Duodenal mucosa (tissue), 2 donors: ENCODE data around the gene RASL10A.
"Not testable (repeated sequence)": the region's sequence is repeated elsewhere in the genome, so short reads cannot be mapped to it uniquely, and the experiment has no call there.

Source experiments
- H3K27ac ChIP-seq: one replicate; pipeline ENCODE4 v1.7.0; 2013; ENCODE audit warnings: low read depth, low read length
- H3K27me3 ChIP-seq, 2 donors: one replicate each; pipeline ENCODE4 v1.7.0; 2013; ENCODE audit warnings: low read length in 2 of 2, control low read depth in 1 of 2; ENCODE audit not compliant: insufficient read depth in 2 of 2, control insufficient read depth in 1 of 2
- H3K36me3 ChIP-seq, 2 donors: one replicate each; pipeline ENCODE4 v1.7.0; 2013; ENCODE audit warnings: low read length in 2 of 2, control low read depth in 1 of 2; ENCODE audit not compliant: insufficient read depth in 2 of 2, control insufficient read depth in 1 of 2
- H3K4me1 ChIP-seq, 2 donors: one replicate each; pipeline ENCODE4 v1.7.0; 2013; ENCODE audit warnings: low read length in 2 of 2, control low read depth in 1 of 2; ENCODE audit not compliant: insufficient read depth in 2 of 2, control insufficient read depth in 1 of 2
- H3K4me3 ChIP-seq, 2 donors: one replicate each; pipeline ENCODE4 v1.7.0; 2013; ENCODE audit warnings: low read length in 2 of 2, low read depth in 1 of 2
- H3K9ac ChIP-seq, 2 donors: one replicate each; pipeline ENCODE4 v1.7.0; 2013; ENCODE audit warnings: low read length in 2 of 2, low read depth in 1 of 2
- H3K9me3 ChIP-seq, 2 donors: one replicate each; pipeline ENCODE4 v1.7.0; 2013; ENCODE audit warnings: low read length in 2 of 2, control low read depth in 1 of 2; ENCODE audit not compliant: control insufficient read depth in 1 of 2

The RASL10A gene, protein sequence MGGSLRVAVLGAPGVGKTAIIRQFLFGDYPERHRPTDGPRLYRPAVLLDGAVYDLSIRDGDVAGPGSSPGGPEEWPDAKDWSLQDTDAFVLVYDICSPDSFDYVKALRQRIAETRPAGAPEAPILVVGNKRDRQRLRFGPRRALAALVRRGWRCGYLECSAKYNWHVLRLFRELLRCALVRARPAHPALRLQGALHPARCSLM

DNA sequence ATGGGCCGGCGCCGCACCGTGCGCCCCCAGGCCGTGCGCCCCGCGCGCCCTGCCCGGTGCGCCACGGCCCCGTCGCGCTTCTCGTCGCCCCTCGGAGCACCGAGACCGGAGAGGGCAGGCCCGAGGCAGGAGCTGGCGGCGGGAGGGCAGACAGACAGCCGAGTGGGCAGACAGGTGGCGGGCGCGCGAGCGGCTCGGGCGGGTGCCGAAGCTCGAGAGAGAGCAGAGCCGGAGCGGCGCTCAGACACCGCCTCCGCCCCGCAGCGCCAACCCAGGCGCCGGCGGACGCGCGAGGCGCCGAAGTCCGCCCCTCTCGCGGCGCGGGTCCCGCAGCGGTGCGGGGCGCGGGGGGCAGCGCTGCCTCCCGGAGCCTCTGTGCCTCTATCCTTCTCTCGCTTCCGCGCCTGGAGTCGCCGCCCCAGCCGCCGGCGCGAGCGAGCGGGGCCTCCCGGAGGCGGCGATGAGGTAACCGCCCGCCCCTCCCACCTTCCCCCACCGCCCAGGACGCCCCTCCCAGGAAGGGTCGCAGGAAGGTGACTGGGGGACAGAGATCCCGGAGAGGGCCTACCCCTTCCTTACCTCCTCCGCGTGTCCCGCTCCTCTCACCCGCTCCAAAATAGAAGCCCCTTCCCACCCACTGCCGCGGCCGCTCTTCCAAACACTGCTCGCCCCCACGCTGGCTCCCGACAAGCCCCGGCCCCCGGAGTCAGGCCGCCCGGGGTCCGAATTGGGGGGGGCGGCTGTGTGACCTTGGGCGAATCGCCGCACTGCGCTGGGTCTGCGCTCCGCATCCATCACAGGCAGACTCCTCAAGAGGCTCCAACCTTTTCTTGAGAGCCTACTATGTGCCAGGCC lies at the start of gene RASL10A:
TSS of gene RASL10A (minus strand) at position 412 of the 855 bp plus-strand sequence. CDS start 451 bp downstream, outside the sequence.
- H3K9me3 ChIP-seq, result no peaks in the 10 kb centered on the region
- H3K36me3 ChIP-seq, result no peaks in the 10 kb centered on the region
- H3K27me3 ChIP-seq, result peaks cover 10 to 17% of the 10 kb centered on the region in 2 donors
- H3K4me3 ChIP-seq, result peak within 1 kb of the TSS; percentile 22 to 35
- H3K4me1 ChIP-seq, result peaks cover 20 to 35% of the 10 kb centered on the region in 2 donors
- H3K9ac ChIP-seq, result no peak within 1 kb of the TSS
- H3K27ac ChIP-seq, result no peak within 1 kb of the TSS

DNA sequence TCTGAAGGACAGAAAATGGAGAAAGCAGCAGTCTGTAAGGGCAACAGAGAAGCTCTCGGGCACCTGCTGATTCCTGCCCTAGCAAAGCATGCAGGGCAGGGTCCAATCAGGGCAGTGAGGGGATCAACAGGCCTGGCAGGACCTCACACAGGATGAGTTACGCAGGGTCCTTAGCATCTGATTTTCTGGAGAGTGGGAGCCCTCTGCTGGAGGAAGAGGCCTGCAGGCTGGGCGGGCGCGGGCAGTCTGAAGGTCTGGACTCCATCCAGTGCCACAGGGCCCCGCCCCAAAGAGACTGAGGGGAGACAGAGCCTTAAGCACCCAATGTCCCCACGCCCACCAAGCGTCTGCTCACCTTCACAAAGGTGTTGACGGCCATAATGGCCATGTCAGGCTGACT lies 44.0 kb upstream of the RASL10A start:
- Histone ChIP-seq H3K4me1 (peaks cover 0 to 5% of the 10 kb centered on the region in 2 donors), H3K36me3 (peaks cover 20 to 49% of the 10 kb centered on the region in 2 donors), H3K9ac (no peak overlapping the region), H3K27me3 (no peaks in the 10 kb centered on the region), H3K4me3 (no peak overlapping the region), H3K27ac (no peak overlapping the region), H3K9me3 (no peaks in the 10 kb centered on the region)

GRCh38 chr22:29357193-29357890 lies 41.8 kb upstream of the RASL10A start:
- H3K27ac ChIP-seq, H3K9ac ChIP-seq, H3K9me3 ChIP-seq, H3K27me3 ChIP-seq, H3K4me3 ChIP-seq, H3K4me1 ChIP-seq: not testable (repeated sequence)
- peaks cover 38 to 68% of the 10 kb centered on the region in 2 donors for H3K36me3 ChIP-seq

- H3K27ac ChIP-seq, result no peak overlapping the region
- no peaks in the 10 kb centered on the region for H3K27me3 ChIP-seq
- no peak overlapping the region for H3K4me3 ChIP-seq
- no peak overlapping the region for H3K9ac ChIP-seq
- peaks cover 6 to 11% of the 10 kb centered on the region in 2 donors for H3K4me1 ChIP-seq
- peaks cover 63 to 91% of the 10 kb centered on the region in 2 donors for H3K36me3 ChIP-seq
- no peaks in the 10 kb centered on the region for H3K9me3 ChIP-seq
These were observed 38.4 kb upstream of the RASL10A start for GRCh38 chr22:29353860-29354259.

- no peaks in the 10 kb centered on the region for H3K9me3 ChIP-seq
- H3K4me3 ChIP-seq, result no peak overlapping the region
- H3K36me3 ChIP-seq, result peaks cover 66 to 91% of the 10 kb centered on the region in 2 donors
- no peaks in the 10 kb centered on the region for H3K27me3 ChIP-seq
- H3K9ac ChIP-seq, result no peak overlapping the region
- no peak overlapping the region for H3K27ac ChIP-seq
- peaks cover 6 to 11% of the 10 kb centered on the region in 2 donors for H3K4me1 ChIP-seq
These were observed 37.8 kb upstream of the RASL10A start for GRCh38 chr22:29353286-29353685.

DNA sequence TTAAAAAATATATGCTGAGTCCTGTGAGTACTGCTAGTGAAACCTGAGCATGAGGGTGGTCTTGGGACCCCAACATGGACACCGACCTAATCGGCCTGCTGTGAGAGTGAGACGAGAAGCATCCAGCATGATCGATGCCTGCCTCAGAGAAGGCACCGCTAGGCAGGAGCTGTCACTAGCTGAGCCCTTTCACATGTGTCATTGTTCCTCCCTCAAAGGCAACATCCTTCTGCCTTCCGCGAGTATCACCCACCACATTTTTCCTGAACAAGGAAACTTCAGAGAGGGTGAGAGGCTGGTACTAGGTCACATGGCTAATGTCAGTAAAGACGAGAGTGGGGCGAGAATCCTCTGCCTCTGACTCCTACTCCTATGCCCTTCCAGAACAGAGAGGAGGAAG lies 37.3 kb upstream of the RASL10A start:
- peaks cover 6 to 11% of the 10 kb centered on the region in 2 donors for H3K4me1 ChIP-seq
- H3K27me3 ChIP-seq, result no peaks in the 10 kb centered on the region
- H3K27ac ChIP-seq, result no peak overlapping the region
- no peaks in the 10 kb centered on the region for H3K9me3 ChIP-seq
- no peak overlapping the region for H3K4me3 ChIP-seq
- H3K9ac ChIP-seq, result no peak overlapping the region
- peaks cover 66 to 91% of the 10 kb centered on the region in 2 donors for H3K36me3 ChIP-seq

DNA sequence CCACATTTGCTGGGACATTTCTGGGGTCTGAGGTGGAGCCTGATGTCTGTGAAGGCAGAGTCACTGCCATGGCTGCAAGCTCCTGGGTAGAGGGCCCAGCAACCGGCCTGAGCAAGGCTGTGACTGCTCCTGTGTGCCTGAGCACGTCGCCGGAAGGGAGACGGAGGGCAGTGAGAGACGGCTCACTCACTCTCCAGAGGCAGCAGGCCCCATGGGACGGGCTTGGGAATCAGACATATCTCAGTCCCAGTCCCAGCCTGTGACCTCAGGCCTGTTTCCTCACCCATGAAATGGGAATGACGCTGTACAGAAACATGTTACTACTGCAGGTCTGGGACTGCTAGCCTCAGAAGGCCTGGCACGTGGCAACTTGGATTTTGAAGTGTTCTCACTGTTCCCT lies 36.4 kb upstream of the RASL10A start:
- Histone ChIP-seq H3K4me1 (peaks cover 6 to 11% of the 10 kb centered on the region in 2 donors), H3K9ac (no peak overlapping the region), H3K4me3 (no peak overlapping the region), H3K36me3 (peaks cover 73 to 99% of the 10 kb centered on the region in 2 donors), H3K27ac (no peak overlapping the region), H3K9me3 (no peaks in the 10 kb centered on the region), H3K27me3 (no peaks in the 10 kb centered on the region)

DNA sequence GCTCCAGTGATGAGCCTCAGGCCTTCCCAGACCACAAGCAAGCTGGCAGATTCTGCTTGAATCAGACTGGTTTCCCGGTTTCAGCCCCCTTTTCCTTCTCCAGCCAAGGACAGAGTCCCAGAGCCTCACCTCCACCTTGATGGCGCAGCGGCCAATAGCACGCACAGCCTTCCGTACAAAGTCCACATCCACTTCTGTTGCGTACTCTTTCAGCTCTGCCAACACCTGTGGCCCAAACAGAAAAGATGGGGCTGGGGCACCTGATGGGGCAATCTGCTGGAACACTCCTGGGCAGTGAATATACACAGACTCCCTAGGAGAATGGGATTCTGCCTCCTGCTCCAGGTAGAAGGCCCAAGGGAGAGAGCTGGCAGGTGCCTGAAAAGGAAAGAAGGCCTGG lies 35.5 kb upstream of the RASL10A start:
- Histone ChIP-seq H3K27ac (no peak overlapping the region), H3K9ac (no peak overlapping the region), H3K36me3 (peaks cover 82 to 99% of the 10 kb centered on the region in 2 donors), H3K4me1 (peaks cover 6 to 11% of the 10 kb centered on the region in 2 donors), H3K4me3 (no peak overlapping the region), H3K9me3 (no peaks in the 10 kb centered on the region), H3K27me3 (no peaks in the 10 kb centered on the region)

- no peak overlapping the region for H3K27ac ChIP-seq
- H3K9ac ChIP-seq, result no peak overlapping the region
- no peak overlapping the region for H3K4me3 ChIP-seq
- H3K4me1 ChIP-seq, result peaks cover 6 to 11% of the 10 kb centered on the region in 2 donors
- no peaks in the 10 kb centered on the region for H3K9me3 ChIP-seq
- peaks cover 76 to 94% of the 10 kb centered on the region in 2 donors for H3K36me3 ChIP-seq
- H3K27me3 ChIP-seq, result no peaks in the 10 kb centered on the region
These were observed 33.5 kb upstream of the RASL10A start for GRCh38 chr22:29348956-29349355.

DNA sequence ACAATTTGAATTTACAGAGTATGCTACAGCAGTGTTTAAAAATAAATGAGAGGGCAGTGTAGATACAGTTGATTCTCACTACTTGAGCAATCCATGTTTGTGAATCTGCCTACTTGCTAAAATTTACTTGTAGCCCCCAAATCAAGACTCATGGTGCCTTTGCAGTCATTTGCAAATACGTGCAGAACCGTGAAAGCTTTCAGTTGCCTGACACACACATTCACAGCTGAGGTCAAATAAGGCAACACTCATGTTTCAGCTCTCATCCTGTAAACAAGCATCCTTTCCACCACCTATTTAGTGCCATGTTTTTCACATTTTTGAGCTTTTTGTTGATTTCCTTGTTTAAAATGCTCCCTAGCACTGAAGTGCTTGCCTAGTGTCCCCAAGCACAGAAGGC lies 32.5 kb upstream of the RASL10A start:
- Histone ChIP-seq H3K9me3 (no peaks in the 10 kb centered on the region), H3K9ac (no peak overlapping the region), H3K4me1 (peaks cover 6 to 11% of the 10 kb centered on the region in 2 donors), H3K4me3 (no peak overlapping the region), H3K27me3 (no peaks in the 10 kb centered on the region), H3K27ac (no peak overlapping the region), H3K36me3 (peaks cover 73 to 91% of the 10 kb centered on the region in 2 donors)
